SH-SY5Y (cell line): ENCODE results near the gene MYLK4.

ENCODE experiments used
- GATA2 ChIP-seq: IDR thresholded peaks from 2 replicates; pipeline ENCODE4 v1.6.1; 2011; ENCODE audit warnings: mild to moderate bottlenecking, low read depth, low read length
- GATA3 ChIP-seq: IDR thresholded peaks from 2 replicates; pipeline ENCODE4 v1.6.1; 2011; ENCODE audit warnings: low read depth, mild to moderate bottlenecking, low read length, moderate library complexity

- no peak for TF ChIP-seq GATA2
- TF ChIP-seq GATA3 = no peak
Measured at GRCh38 chr6:2752477-2753109, 1.9 kb upstream of the MYLK4 start.
